Measurements from ENCODE around the gene CFAP61.

Gene CFAP61

DNA sequence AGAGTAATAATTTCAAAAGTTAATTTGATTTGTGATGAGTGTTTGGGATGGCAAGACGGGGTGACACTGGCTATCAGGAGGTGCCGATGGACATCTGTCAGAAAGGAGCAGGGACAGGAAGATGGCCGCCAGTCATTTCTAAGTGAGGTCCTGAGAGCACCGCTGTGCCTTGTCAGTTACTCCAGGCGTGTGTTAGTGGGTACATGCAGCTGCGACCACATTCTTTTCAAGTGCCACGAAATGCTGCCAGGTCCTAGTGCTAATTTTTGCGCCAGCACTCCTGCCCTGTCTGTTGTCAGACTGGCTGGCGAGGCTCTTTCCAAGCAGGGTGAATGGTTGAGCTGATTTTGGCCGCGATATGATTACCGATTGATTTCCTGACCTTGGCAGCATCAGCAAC is 251.0 kb downstream of the CFAP61 start:
- H3K4me3 ChIP-seq (ENCODE audit: low read depth, low read length) = no peak overlapping the region

GRCh38 chr20:20303742-20304141 is 251.4 kb downstream of the CFAP61 start:
- TF ChIP-seq CTCF (IDR thresholded peaks at IDR 0.05; ENCODE audit: low read depth, low read length) = no peak
- no peak overlapping the region for H3K4me3 ChIP-seq (ENCODE audit: low read depth, low read length)

More for the DNA sequence above, 251.0 kb downstream of the CFAP61 start:
- no peak for TF ChIP-seq CTCF (IDR thresholded peaks at IDR 0.05; ENCODE audit: low read depth, low read length)

GRCh38 chr20:20304942-20305341 is 252.6 kb downstream of the CFAP61 start:
- H3K4me3 ChIP-seq (ENCODE audit: low read depth, low read length) = no peak overlapping the region
- TF ChIP-seq CTCF (IDR thresholded peaks at IDR 0.05; ENCODE audit: low read depth, low read length) = no peak

GRCh38 chr20:20312562-20312961 is 260.2 kb downstream of the CFAP61 start:
- TF ChIP-seq CTCF (IDR thresholded peaks at IDR 0.05; ENCODE audit: low read depth, low read length) = no peak
- H3K4me3 ChIP-seq (ENCODE audit: low read depth, low read length) = no peak overlapping the region

DNA sequence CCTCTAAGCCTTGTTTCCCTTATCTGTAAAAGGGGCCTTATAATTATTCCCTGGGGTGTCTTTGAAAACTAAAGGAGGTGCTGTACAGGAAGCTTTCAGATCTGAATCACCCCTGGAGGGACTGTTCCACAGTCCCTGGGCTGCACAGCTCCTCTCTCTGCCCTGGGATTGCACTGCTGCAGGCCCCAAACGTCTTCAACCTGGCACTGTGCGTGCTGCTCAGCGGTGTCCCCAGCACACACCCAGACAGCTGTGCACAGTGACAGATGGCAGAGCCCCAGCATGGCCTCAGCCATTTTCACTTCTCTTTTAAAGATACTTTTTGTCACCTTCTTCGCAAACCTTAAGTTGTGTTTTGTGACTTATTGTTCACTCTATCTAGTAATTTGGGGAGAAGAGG is 264.9 kb downstream of the CFAP61 start:
- no peak for TF ChIP-seq CTCF (IDR thresholded peaks at IDR 0.05; ENCODE audit: low read depth, low read length)
- no peak overlapping the region for H3K4me3 ChIP-seq (ENCODE audit: low read depth, low read length)

- no peak for TF ChIP-seq CTCF (IDR thresholded peaks at IDR 0.05; ENCODE audit: low read depth, low read length)
- H3K4me3 ChIP-seq (ENCODE audit: low read depth, low read length) = no peak overlapping the region
These were observed 265.5 kb downstream of the CFAP61 start for GRCh38 chr20:20317621-20318364.

GRCh38 chr20:20318365-20319161 is 266.2 kb downstream of the CFAP61 start:
- H3K4me3 ChIP-seq (ENCODE audit: low read depth, low read length) = no peak overlapping the region
- no peak for TF ChIP-seq CTCF (IDR thresholded peaks at IDR 0.05; ENCODE audit: low read depth, low read length)

All from WI38 (cell line).